Activated CD4-positive, alpha-beta T cell treated with anti-CD3 and anti-CD28 coated beads, Interleukin-2, amount 50 U/mL, for 48 hours (primary cell): ENCODE measurements around the gene CDKN2A.
"Not testable (repeated sequence)": the region's sequence is repeated elsewhere in the genome, so short reads cannot be mapped to it uniquely, and the experiment has no call there.

Experiments
- DNase-seq, 2 experiments: peaks; one replicate each; pipeline ENCODE4 v3.0.0-alpha.2; 2020

Gene CDKN2A

DNA sequence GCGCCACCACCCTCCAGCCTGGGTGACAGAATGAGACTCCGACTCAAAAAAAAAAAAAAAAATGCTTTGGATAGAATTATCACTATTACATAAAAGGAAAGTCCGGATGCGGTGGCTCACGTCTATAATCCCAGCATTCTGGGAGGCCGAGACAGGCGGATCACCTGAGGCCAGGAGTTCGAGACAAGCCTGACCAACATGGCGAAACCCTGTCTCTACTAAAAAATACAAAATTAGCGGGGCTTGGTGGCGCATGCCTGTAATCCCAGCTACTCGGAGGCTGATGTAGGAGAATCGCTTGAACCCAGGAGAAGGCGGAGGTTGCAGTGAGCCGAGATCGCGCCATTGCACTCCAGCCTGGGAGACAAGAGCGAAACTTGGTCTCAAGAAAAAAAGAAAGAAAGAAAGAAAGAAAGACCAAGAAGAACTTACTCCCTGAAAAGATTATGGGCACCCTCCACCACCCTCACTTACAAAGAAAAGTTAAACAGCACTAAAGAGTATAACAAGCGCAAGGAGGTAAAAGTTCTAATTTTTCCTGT, 17.8 kb downstream of the CDKN2A start:
- no peak for DNase-seq

GRCh38 chr9:21974722-21975409, 19.3 kb downstream of the CDKN2A start:
- peak; percentile 53 to 64 for DNase-seq

DNA sequence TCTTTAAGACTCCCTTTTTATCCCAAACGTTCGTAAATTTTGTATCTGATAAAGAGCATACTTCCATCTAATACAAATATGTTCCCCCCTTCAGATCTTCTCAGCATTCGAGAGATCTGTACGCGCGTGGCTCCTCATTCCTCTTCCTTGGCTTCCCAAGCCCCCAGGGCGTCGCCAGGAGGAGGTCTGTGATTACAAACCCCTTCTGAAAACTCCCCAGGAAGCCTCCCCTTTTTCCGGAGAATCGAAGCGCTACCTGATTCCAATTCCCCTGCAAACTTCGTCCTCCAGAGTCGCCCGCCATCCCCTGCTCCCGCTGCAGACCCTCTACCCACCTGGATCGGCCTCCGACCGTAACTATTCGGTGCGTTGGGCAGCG, 19.9 kb downstream of the CDKN2A start:
- DNase-seq, result no peak

- no peak for DNase-seq
Measured at GRCh38 chr9:21972361-21972760, 21.8 kb downstream of the CDKN2A start.

- no peak for DNase-seq
Measured at GRCh38 chr9:21970800-21971640, 23.2 kb downstream of the CDKN2A start.

GRCh38 chr9:21969951-21970799, 24.0 kb downstream of the CDKN2A start:
- DNase-seq, result no peak

DNA sequence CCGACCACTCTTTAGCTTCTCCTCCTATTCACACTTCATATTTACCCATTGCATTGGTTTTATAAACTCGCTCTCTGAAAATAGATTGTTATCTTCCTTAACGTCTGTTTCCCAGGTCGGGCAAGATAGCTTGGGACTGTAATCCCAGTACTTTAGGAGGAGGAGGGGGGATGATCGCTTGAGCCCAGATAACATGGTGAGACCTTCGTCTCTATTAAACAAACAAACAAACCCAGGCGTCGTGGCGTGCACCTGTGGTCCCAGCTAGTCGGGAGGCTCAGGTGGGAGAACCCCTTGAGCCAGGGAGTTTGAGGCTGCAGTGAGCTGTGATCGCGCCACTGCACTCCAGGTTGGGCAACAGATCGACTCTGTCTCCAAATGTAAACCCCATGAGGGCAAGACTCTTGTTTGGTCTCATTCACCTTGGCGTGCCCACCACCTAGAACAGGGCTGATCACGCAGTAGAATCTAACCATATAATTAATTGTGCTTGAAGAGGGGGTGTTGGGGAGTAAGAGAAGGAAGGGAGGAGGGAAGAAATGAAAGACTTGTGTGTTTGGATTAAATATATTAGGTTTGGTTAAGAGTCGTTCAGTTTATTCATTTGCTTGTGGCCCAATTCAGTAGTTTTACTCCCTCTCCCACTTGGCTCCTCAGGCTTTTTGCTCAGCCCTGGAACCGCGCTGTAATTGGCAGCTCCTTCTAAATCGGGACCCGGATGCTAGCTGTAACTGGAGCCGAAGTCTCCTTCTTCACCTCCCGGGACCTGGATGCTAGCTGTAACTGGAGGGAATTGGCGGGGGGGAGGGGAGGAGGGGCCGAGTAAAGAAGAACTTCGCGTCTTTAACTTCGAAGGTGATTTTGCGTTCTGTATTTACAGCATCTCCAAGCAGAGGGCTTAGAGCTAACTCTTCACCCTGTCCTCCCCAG, 24.9 kb downstream of the CDKN2A start:
- no peak for DNase-seq

GRCh38 chr9:21968331-21969010, 25.7 kb downstream of the CDKN2A start:
- no peak for DNase-seq

GRCh38 chr9:21967702-21968101, 26.5 kb downstream of the CDKN2A start:
- no peak for DNase-seq

- DNase-seq, result no peak
Measured at GRCh38 chr9:21967169-21967568, 27.0 kb downstream of the CDKN2A start.

- no peak for DNase-seq
Measured at GRCh38 chr9:21966140-21966851, 27.9 kb downstream of the CDKN2A start.

DNA sequence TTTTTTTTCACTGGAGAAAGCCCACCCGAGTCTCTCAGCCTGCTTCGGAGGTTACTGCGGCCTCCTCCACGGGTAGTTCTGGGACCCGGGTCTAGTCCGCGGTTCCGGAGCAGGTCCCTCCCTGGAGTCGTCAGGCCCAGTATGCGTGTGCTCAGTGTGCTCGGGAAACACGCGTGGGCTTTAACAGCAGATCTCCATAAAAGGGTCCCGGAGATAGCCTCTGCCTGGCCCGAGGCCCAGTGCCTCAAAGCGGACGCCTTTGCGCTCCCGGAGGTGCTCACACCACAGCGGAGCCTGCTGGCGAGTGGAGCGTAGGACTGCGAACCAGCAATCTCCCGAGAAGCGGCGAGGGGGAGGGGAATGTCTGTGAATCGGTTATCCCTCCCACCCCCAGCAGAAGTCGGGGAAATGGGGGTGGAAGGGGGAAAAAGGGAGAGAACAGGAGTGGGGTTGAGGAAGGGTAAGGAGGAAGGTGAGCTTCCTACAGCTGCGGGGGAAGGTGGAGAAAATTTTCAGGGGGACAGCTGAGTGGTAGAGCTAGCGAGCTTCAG, 28.7 kb downstream of the CDKN2A start:
- DNase-seq, result peak; percentile 60 to 63

DNA sequence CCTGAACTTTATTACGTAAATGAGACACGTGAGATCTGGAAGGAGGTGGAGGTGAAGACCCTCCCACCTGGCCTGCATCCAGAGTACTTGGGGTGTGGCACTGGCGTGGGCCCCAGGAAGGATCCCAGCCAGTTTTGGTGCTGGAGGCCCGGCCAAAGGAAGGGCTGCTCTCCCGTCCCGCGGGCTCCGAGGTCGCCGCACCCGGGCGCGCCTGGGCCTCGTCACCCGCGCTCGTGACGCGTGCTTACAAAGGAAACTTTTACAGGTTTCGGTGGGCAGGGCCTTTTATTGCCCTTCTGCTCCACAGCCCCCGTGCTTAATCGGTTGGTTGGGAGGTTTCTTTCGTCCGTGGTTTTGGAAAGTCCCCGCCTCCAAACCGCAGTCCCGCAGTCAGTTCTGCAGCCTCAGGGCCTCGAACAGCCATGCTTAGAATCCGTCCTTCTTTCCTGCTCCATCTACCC, 29.2 kb downstream of the CDKN2A start:
- peak; percentile 65 to 73 for DNase-seq

DNA sequence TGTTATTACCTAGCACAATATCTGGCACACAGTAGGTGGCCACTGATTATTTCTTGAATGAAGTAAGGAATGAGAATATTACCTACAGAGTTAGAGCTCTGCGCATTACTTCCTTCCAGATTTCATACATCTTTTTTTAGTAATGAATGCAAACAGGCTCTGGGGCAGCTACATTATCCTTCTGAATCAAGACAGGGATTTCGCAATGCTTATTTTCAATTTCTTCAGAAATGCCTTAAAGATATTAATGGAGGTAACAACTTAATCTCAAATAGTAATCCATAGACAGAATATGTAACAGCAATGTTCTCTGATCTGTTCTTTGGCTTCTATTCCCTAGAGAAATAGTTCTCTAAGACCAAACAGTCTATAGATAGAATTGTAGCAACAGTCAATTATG, 32.6 kb downstream of the CDKN2A start:
- no peak for DNase-seq

DNA sequence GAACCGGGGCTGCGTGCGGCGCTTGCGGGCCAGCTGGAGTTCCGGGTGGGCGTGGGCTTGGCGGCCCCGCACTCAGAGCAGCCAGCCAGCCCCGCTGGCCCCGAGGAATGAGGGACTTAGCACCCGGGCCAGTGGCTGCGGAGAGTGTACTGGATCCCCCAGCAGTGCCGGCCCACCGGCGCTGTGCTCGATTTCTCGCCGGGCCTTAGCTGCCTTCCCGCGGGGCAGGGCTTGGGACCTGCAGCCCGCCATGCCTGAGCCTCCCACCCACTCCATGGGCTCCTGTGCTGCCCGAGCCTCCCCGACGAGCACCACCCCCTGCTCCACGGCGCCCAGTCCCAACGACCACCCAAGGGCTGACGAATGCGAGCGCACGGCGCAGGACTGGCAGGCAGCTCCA, 34.9 kb downstream of the CDKN2A start:
- not testable (repeated sequence) for DNase-seq

- DNase-seq, result no peak
Measured at GRCh38 chr9:21958833-21959232, 35.4 kb downstream of the CDKN2A start.

DNA sequence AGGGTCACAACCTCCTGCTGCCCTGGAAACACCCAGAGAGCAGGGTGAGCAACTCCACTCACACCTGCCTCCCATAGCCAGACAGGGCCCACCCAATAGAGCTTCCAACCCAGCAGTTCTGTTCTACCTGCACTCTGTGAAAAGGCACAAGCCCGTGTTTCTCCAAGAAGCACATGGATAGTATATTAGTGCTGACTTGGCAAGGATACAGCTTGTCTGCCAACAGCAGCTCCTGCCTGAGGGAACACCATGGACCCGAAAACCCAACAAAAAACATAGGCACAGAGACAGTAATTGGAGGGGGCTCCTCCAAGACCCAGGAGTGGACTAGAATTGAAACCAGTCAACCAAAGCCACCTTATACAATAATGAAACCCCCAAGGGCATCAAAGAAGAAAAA, 48.6 kb downstream of the CDKN2A start:
- DNase-seq, result no peak

DNA sequence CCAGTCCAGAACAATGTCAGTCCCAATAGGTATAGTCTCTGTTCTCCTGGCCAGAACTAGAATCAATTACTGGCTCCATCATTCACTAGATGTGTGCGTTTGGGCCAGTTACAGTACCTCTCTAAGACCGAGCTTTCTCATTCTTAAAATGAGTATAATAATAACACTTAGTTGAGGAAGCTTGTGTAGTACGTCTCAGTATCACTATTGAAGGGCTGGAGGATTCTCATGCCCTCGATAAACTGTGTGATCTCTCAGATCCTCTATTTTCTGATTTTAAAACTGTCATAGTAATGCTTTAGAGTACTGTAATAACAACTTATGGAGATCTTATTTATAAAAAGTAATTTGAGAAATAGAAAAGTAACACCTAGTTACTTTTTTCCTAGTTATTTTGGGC, 50.7 kb downstream of the CDKN2A start:
- DNase-seq, result no peak

DNA sequence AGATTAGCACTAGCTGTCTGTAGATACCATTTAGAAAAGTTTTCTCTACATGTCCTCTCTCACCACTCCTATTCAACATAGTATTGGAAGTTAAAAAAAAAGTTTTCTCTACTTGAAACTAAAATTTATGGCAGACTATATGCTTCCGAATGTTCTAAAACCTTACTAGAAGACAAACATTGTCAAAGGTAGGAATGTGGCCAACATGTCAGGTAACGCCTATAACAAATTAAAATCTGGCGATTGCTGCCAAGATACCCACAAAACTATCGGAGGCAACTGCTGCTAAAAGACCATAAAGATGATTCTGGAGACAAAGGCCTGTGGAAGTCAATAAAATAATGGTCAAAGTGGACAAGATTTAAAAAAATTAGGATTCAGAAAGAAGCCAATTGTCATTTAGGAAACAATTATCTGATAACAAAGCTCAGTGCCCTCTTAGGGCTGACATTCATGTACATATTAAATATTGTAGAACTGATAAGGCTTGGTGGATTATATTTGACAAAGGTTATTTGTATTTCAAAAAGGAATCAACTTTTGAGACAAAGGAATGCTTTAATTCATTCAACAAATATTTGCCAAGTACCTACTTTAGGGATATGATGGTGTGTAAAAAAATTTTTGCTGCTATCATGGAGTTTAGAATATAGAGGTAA, 52.7 kb downstream of the CDKN2A start:
- DNase-seq, result no peak

- no peak for DNase-seq
Measured at GRCh38 chr9:21936161-21936560, 58.0 kb downstream of the CDKN2A start.
